Measurements from ENCODE around the gene ITIH1. TPM values are rescaled to one million over a fixed set of nuclear protein-coding genes. Genes with fewer than 3 reads are reported as not detected.

Gene ITIH1
- total RNA-seq, 1 donor from 2014 or later: not detected

- peak overlapping the region; percentile 28 for H3K27ac Mint-ChIP-seq (ENCODE audit: unreplicated experiment)
- H3K27me3 Mint-ChIP-seq (ENCODE audit: unreplicated experiment): no peaks in the 10 kb centered on the region
- H3K36me3 Mint-ChIP-seq (ENCODE audit: unreplicated experiment): no peaks in the 10 kb centered on the region
- H3K9me3 Mint-ChIP-seq (ENCODE audit: unreplicated experiment): no peaks in the 10 kb centered on the region
- H3K4me3 Mint-ChIP-seq (ENCODE audit: unreplicated experiment): no peak overlapping the region
- peaks cover 16% of the 10 kb centered on the region for H3K4me1 Mint-ChIP-seq (ENCODE audit: unreplicated experiment)
- TF ChIP-seq CTCF (IDR thresholded peaks at IDR 0.05): no peak
- DNase-seq (ENCODE audit: extremely low spot score, unreplicated experiment): no peak
Measured at GRCh38 chr3:52801839-52802238, 24.4 kb downstream of the ITIH1 start.

DNA sequence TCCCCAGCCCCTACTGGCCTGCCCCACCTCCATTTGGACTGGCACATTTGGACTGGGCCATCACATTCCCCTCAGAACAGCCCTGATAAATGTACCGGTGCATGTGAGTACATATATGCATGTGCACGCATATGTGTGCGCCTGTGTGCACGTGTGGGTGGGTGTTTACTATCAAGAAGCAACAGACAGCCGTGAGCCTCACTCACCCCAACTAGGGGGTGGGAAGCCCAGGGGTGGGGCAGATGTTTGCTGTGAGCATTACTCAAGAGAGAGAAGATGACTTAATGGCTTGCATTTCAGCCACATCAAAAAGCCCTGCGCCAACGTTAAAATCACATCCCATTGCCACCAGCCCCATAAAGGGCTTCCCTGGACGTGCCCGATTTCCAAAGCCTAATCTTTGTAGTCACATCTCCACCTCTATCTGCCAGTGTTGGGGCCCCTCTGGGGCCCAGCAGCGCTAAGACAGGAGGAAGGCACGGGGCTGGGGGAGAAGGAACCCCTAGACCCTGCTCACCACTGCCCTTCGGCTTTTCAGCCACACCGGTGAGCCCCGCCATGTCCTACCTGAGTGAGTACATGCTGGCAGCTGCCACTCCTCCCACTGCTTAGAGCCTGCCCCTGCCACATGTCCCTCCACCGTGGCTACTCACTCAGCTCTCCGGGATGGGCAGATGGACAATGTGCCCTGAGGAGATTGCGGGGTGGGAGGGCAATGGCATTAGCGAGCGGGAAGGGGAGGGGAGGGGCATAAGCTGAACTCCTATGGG is 28.1 kb downstream of the ITIH1 start:
- Mint-ChIP-seq H3K27ac (ENCODE audit: unreplicated experiment) (no peak overlapping the region), H3K36me3 (ENCODE audit: unreplicated experiment) (no peaks in the 10 kb centered on the region)

GRCh38 chr3:52809149-52809548 is 31.8 kb downstream of the ITIH1 start:
- no peaks in the 10 kb centered on the region for H3K9me3 Mint-ChIP-seq (ENCODE audit: unreplicated experiment)
- no peaks in the 10 kb centered on the region for H3K4me1 Mint-ChIP-seq (ENCODE audit: unreplicated experiment)
- H3K36me3 Mint-ChIP-seq (ENCODE audit: unreplicated experiment): no peaks in the 10 kb centered on the region

More for the DNA sequence above, 28.1 kb downstream of the ITIH1 start:
- DNase-seq (ENCODE audit: extremely low spot score, unreplicated experiment): no peak
- no peaks in the 10 kb centered on the region for H3K9me3 Mint-ChIP-seq (ENCODE audit: unreplicated experiment)
- H3K27me3 Mint-ChIP-seq (ENCODE audit: unreplicated experiment): peaks cover 3% of the 10 kb centered on the region
- no peak for TF ChIP-seq CTCF (IDR thresholded peaks at IDR 0.05)
- no peak overlapping the region for H3K4me3 Mint-ChIP-seq (ENCODE audit: unreplicated experiment)
- peaks cover 13% of the 10 kb centered on the region for H3K4me1 Mint-ChIP-seq (ENCODE audit: unreplicated experiment)

GRCh38 chr3:52809662-52810377 is 32.4 kb downstream of the ITIH1 start:
- no peaks in the 10 kb centered on the region for H3K9me3 Mint-ChIP-seq (ENCODE audit: unreplicated experiment)
- H3K36me3 Mint-ChIP-seq (ENCODE audit: unreplicated experiment): no peaks in the 10 kb centered on the region
- DNase-seq (ENCODE audit: extremely low spot score, unreplicated experiment): no peak
- peaks cover 3% of the 10 kb centered on the region for H3K27me3 Mint-ChIP-seq (ENCODE audit: unreplicated experiment)
- no peak overlapping the region for H3K4me3 Mint-ChIP-seq (ENCODE audit: unreplicated experiment)
- H3K27ac Mint-ChIP-seq (ENCODE audit: unreplicated experiment): no peak overlapping the region
- H3K4me1 Mint-ChIP-seq (ENCODE audit: unreplicated experiment): no peaks in the 10 kb centered on the region
- no peak for TF ChIP-seq CTCF (IDR thresholded peaks at IDR 0.05)

More at GRCh38 chr3:52809149-52809548, 31.8 kb downstream of the ITIH1 start:
- TF ChIP-seq CTCF (IDR thresholded peaks at IDR 0.05): no peak
- H3K27ac Mint-ChIP-seq (ENCODE audit: unreplicated experiment): no peak overlapping the region
- no peak overlapping the region for H3K4me3 Mint-ChIP-seq (ENCODE audit: unreplicated experiment)
- H3K27me3 Mint-ChIP-seq (ENCODE audit: unreplicated experiment): peaks cover 3% of the 10 kb centered on the region
- no peak for DNase-seq (ENCODE audit: extremely low spot score, unreplicated experiment)

- no peaks in the 10 kb centered on the region for H3K36me3 Mint-ChIP-seq (ENCODE audit: unreplicated experiment)
- no peak overlapping the region for H3K4me3 Mint-ChIP-seq (ENCODE audit: unreplicated experiment)
- H3K27me3 Mint-ChIP-seq (ENCODE audit: unreplicated experiment): peaks cover 3% of the 10 kb centered on the region
- no peak for TF ChIP-seq CTCF (IDR thresholded peaks at IDR 0.05)
- H3K9me3 Mint-ChIP-seq (ENCODE audit: unreplicated experiment): no peaks in the 10 kb centered on the region
- H3K4me1 Mint-ChIP-seq (ENCODE audit: unreplicated experiment): no peaks in the 10 kb centered on the region
- DNase-seq (ENCODE audit: extremely low spot score, unreplicated experiment): no peak
- H3K27ac Mint-ChIP-seq (ENCODE audit: unreplicated experiment): no peak overlapping the region
Measured at GRCh38 chr3:52810923-52811322, 33.5 kb downstream of the ITIH1 start.
